Fibroblast of lung (primary cell): Measurements from ENCODE around the gene ERBB4. TPM values are rescaled to one million over a fixed set of nuclear protein-coding genes. Genes with fewer than 3 reads are reported as not detected.
A peak's percentile ranks its signal among the peaks of the same experiment; 100 is the strongest.

Source experiments
- DNase-seq, 2 donors: peaks; one replicate each; pipeline versions ENCODE4 v3.0.0 to v3.0.0-alpha.2; 2010; ENCODE audit warnings: low read depth in 2 of 2
- H2AFZ ChIP-seq: 2 replicates; pipeline ENCODE4 v1.5.1; 2012; ENCODE audit warnings: low read length, control low read depth, inconsistent platforms
- H3K27ac ChIP-seq: 2 replicates; pipeline ENCODE4 v1.5.1; 2011; ENCODE audit warnings: low read length, control low read depth; ENCODE audit not compliant: insufficient read depth
- H3K27me3 ChIP-seq: 2 replicates; pipeline ENCODE4 v1.5.1; 2011; ENCODE audit warnings: mild to moderate bottlenecking, low read length; ENCODE audit not compliant: control insufficient read depth, insufficient read depth
- H3K36me3 ChIP-seq: 2 replicates; pipeline ENCODE4 v1.5.1; 2011; ENCODE audit warnings: low read length; ENCODE audit not compliant: control insufficient read depth, insufficient read depth
- H3K4me1 ChIP-seq: 2 replicates; pipeline ENCODE4 v1.5.1; 2011; ENCODE audit warnings: low read length; ENCODE audit not compliant: control insufficient read depth, insufficient read depth; ENCODE audit errors: extremely low read depth
- H3K4me2 ChIP-seq: 2 replicates; pipeline ENCODE4 v1.5.1; 2011; ENCODE audit warnings: low read length, control low read depth; ENCODE audit not compliant: insufficient read depth; ENCODE audit errors: extremely low read depth
- H3K4me3 ChIP-seq, 4 experiments: fragments of 200-600 bp in 1 of 4; sonication (generic) in 1 of 4; replicated peaks in 1 of 4; 2 replicates each; pipeline ENCODE4 v1.5.1; 2011 to 2016; ENCODE audit warnings: low read length in 4 of 4, low read depth in 3 of 4, mild to moderate bottlenecking in 3 of 4, control low read depth in 2 of 4, inconsistent platforms in 1 of 4, mixed read lengths in 1 of 4; ENCODE audit not compliant: insufficient read depth in 1 of 4; ENCODE audit errors: control extremely low read depth in 1 of 4
- H3K79me2 ChIP-seq: 2 replicates; pipeline ENCODE4 v1.5.1; 2012; ENCODE audit warnings: mild to moderate bottlenecking, low read length, inconsistent platforms; ENCODE audit not compliant: control insufficient read depth, insufficient read depth
- H3K9ac ChIP-seq: 2 replicates; pipeline ENCODE4 v1.5.1; 2011; ENCODE audit warnings: mild to moderate bottlenecking, low read length, control low read depth; ENCODE audit not compliant: insufficient read depth
- H3K9me3 ChIP-seq: 2 replicates; pipeline ENCODE4 v1.5.1; 2012; ENCODE audit warnings: low read depth, low read length; ENCODE audit not compliant: control insufficient read depth, insufficient read depth
- H4K20me1 ChIP-seq: 2 replicates; pipeline ENCODE4 v1.5.1; 2011; ENCODE audit warnings: low read length; ENCODE audit not compliant: control insufficient read depth, insufficient read depth; ENCODE audit errors: extremely low read depth
- CTCF ChIP-seq, 2 donors: IDR thresholded peaks in 1 of 2; conservative IDR thresholded peaks in 1 of 2; 1 replicate in 1 of 2; 2 replicates in 1 of 2; pipeline ENCODE4 v1.5.1; 2011 to 2012; ENCODE audit warnings: low read length in 2 of 2, control low read depth in 1 of 2, inconsistent platforms in 1 of 2, low read depth in 1 of 2, mild to moderate bottlenecking in 1 of 2
- EZH2 ChIP-seq: IDR thresholded peaks from 2 replicates; pipeline ENCODE4 v1.5.1; 2012; ENCODE audit warnings: low read length, control low read depth, mild to moderate bottlenecking; ENCODE audit errors: missing control alignments
- polyA plus RNA-seq, 2 donors: library from polyadenylated mRNA; depleted of rRNA in 1 of 2; stranded (reverse) in 1 of 2; unstranded in 1 of 2; fragments of >200 nt; gene quantifications; 2 replicates each; pipeline ENCODE4 v1.2.1, GENCODE V29; 2011 to 2012; ENCODE audit warnings: missing spikeins in 1 of 2
- total RNA-seq: library from RNA; depleted of rRNA; stranded (reverse); fragments of >200 nt; gene quantifications from 2 replicates; pipeline ENCODE4 v1.2.1, GENCODE V29; 2014

Gene ERBB4
- total and polyA plus RNA-seq, 2 donors (not counting 1 experiment from before 2014, with no cell fraction given) = 0.08 to 0.17 TPM

DNA sequence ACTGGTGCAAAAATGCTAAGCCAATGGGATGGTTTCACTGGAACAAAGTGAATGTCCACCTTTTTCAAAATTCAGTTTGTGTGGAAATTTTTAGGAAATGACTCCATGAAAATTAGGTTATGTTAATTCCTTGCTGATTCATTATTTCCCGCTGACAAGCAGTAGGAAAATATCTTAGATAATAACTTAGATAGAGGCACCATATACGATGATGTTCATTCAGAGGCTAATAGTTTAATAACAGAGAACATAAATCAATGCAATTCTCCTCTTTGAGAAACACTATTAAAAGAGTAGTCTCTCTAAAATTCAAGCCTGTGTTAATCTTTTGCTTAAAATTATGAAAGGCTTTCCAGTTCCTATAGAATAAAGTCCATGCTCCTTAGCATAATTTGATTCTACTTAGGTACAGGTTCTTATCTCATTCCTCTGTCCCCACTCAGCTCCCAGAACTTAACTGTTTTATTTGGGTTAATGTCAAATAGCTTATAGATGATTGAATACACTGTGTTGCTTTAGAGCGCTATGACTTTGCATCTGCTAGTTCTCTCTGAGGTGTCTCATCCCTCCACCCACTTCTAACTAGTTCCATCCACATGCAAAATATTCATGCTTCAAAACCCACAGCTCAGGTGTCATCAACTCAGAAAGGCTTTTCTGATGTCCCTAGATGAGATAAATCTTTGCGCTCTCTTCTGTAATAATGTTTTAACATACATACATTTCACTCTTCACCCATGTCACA is 503.6 kb downstream of the ERBB4 start:
- H3K27ac ChIP-seq = no peak overlapping the region

DNA sequence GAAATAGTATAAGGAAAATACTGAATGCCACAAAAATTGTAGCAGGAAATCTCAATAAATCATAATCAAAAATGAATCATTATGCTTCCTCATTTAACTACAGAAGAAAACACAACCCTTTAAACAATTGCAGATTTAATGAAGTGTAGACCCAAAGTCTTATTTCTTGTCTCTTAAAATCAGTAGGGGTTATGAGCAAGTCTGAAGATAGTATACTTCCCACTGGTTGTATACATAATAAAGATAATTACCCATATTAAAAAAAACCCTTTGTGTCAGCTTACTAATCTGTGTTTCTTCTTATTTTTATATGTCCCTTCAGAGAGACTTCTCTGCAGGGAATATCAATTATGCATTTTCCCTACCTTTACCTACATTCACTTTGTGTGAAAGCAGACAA is 504.7 kb downstream of the ERBB4 start:
- no peak overlapping the region for H2AFZ ChIP-seq
- no peak for TF ChIP-seq EZH2
- TF ChIP-seq CTCF (conservative IDR thresholded peaks at IDR 0.05 in 1 of 2, IDR thresholded peaks at IDR 0.05 in 1 of 2; ENCODE audit: low read depth in 1 of 2, low read length in 2 of 2) = no peak
- no peak overlapping the region for H3K4me2 ChIP-seq
- no peaks in the 10 kb centered on the region for H4K20me1 ChIP-seq
- H3K4me1 ChIP-seq = peaks cover 2% of the 10 kb centered on the region
- no peaks in the 10 kb centered on the region for H3K79me2 ChIP-seq
- H3K9me3 ChIP-seq = no peaks in the 10 kb centered on the region
- H3K36me3 ChIP-seq = no peaks in the 10 kb centered on the region
- DNase-seq = no peak
- no peak overlapping the region for H3K27ac ChIP-seq
- H3K4me3 ChIP-seq = no peak overlapping the region
- H3K9ac ChIP-seq = no peak overlapping the region
- H3K27me3 ChIP-seq = no peaks in the 10 kb centered on the region

More for the DNA sequence above, 503.6 kb downstream of the ERBB4 start:
- Histone ChIP-seq H2AFZ (no peak overlapping the region), H3K4me1 (peaks cover 2% of the 10 kb centered on the region), H3K36me3 (no peaks in the 10 kb centered on the region), H3K9me3 (no peaks in the 10 kb centered on the region), H3K79me2 (no peaks in the 10 kb centered on the region), H4K20me1 (no peaks in the 10 kb centered on the region), H3K27me3 (no peaks in the 10 kb centered on the region), H3K9ac (no peak overlapping the region), H3K4me2 (no peak overlapping the region), H3K4me3 (no peak overlapping the region)
- peak in 1 of 2 donors; percentile 55 for DNase-seq
- TF ChIP-seq EZH2 = no peak
- no peak for TF ChIP-seq CTCF (conservative IDR thresholded peaks at IDR 0.05 in 1 of 2, IDR thresholded peaks at IDR 0.05 in 1 of 2; ENCODE audit: low read depth in 1 of 2, low read length in 2 of 2)

DNA sequence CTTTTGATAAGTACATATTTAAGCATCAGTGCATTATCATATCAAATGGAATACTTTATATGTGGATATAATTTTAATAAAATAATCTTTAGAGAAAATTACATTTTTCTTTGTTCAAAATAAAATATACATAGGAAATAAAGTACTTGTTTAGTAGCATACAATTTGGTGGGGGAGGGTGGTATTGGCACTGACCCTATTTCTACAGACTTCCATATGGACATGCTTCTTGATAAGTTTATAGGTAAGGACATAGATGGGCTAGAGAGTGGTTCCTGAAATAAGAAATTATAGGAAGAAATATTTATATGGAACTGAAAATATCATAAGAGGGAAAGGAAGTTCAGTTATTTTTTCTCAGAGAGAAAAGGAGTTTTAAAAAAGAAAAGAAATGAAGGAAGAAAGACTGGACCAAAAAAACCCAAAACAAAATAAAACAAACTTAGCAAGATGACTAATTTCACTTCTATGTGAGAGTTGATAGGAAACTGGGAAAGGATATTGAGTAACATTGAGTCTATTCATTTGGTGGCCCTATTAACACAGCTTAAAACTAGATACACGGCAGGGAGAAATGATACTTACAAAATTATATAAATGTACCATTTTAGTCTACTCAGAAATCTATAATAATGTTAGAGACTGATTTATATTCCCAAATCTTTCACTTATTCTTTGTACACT is 505.9 kb downstream of the ERBB4 start:
- Histone ChIP-seq H3K79me2 (no peaks in the 10 kb centered on the region), H3K27me3 (no peaks in the 10 kb centered on the region), H3K36me3 (no peaks in the 10 kb centered on the region), H3K9ac (no peak overlapping the region), H3K27ac (peak overlapping the region; percentile 58), H3K9me3 (no peaks in the 10 kb centered on the region), H3K4me2 (peak overlapping the region; percentile 40), H4K20me1 (no peaks in the 10 kb centered on the region), H3K4me1 (peaks cover 2% of the 10 kb centered on the region), H2AFZ (no peak overlapping the region), H3K4me3 (no peak overlapping the region)
- no peak for TF ChIP-seq CTCF (conservative IDR thresholded peaks at IDR 0.05 in 1 of 2, IDR thresholded peaks at IDR 0.05 in 1 of 2; ENCODE audit: low read depth in 1 of 2, low read length in 2 of 2)
- TF ChIP-seq EZH2 = no peak
- DNase-seq = peak; percentile 63 to 76
